ENCODE data around the gene SNCB. TPM values are rescaled to one million over a fixed set of nuclear protein-coding genes. Genes with fewer than 3 reads are reported as not detected.
A peak's percentile ranks its signal among the peaks of the same experiment; 100 is the strongest.

The SNCB gene
- total RNA-seq, 2 donors from 2014 or later = not detected

DNA sequence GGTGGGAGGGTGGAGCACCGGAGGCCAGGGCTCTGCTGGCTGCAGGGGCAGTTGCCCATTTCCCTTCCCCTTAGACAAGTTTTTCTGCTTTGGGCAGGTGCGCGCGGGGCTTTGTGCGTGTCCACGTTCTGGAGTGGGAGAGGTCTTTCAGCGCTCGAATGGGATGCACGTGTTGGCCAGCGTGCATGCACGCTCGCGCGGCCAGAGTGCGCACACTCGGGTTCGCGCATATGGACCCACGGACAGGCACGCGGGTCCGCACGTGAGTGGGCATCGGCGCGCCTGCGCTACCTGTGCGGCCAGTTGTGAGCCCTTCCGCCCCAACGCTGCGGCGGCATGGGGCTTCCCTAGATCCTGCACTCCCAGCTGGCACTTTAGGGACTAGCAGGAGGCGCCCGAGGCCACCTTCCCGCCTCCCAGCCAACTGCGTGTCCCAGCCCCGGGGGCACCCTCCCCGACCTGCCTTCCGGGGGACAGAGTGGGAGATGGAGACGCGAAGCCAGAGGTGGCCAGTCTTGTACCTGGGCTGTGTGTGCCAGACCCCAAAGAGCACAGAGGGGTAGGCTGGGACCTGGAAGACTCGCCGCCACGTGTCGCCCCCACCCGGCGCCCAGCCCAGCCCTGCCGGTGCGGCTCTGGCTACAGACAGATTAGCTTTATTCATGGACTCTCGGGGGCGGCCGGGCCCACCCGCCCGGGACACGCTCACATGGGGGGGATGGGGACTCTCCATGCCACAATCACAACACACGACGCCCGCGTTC is 10.6 kb downstream of the SNCB start:
- Histone ChIP-seq H3K36me3 (replicated peaks in 1 of 2; ENCODE audit: insufficient read depth in 1 of 2, low read depth in 2 of 2) (no peaks in the 10 kb centered on the region), H3K9me3 (no peaks in the 10 kb centered on the region), H3K4me1 (peaks cover 20% of the 10 kb centered on the region), H3K27me3 (peaks cover 0 to 23% of the 10 kb centered on the region in 2 donors), H3K27ac (no peak overlapping the region), H3K4me3 (no peak overlapping the region)
- intact Hi-C loops (cut with DNase I) = no loop called here
- DNase-seq (no peak), ATAC-seq (peak; percentile 20)
- 0 to 19% methylated on average over 4 to 49 of the region's 59 CpGs for WGBS, 2 donors
- TF ChIP-seq, protein P1, sequence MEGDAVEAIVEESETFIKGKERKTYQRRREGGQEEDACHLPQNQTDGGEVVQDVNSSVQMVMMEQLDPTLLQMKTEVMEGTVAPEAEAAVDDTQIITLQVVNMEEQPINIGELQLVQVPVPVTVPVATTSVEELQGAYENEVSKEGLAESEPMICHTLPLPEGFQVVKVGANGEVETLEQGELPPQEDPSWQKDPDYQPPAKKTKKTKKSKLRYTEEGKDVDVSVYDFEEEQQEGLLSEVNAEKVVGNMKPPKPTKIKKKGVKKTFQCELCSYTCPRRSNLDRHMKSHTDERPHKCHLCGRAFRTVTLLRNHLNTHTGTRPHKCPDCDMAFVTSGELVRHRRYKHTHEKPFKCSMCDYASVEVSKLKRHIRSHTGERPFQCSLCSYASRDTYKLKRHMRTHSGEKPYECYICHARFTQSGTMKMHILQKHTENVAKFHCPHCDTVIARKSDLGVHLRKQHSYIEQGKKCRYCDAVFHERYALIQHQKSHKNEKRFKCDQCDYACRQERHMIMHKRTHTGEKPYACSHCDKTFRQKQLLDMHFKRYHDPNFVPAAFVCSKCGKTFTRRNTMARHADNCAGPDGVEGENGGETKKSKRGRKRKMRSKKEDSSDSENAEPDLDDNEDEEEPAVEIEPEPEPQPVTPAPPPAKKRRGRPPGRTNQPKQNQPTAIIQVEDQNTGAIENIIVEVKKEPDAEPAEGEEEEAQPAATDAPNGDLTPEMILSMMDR (IDR thresholded peaks at IDR 0.05) = no peak
- TF ChIP-seq POLR2A (IDR thresholded peaks at IDR 0.05) = no peak

DNA sequence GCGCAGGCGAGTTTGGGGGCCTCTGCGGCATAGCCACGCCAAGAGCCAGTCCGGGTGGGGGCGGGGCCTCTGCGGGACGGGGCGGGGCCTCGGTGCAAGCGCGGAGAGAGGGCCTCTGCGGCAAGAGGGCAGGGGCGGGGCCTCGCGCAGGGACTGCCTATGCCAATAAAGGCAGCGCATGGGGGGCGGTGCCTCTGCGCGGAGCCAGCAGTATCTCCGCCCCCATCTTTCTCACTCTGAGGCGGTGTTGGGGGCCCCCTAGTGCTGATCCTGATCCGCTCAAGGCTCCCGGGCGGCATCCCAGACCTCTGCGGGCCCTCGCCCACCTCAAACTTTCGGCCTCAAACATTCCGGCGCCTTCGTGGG is 11.1 kb downstream of the SNCB start:
- H3K36me3 ChIP-seq (replicated peaks in 1 of 2; ENCODE audit: insufficient read depth in 1 of 2, low read depth in 2 of 2) = no peaks in the 10 kb centered on the region
- H3K27me3 ChIP-seq = peaks cover 0 to 23% of the 10 kb centered on the region in 2 donors
- no peak overlapping the region for H3K4me3 ChIP-seq

DNA sequence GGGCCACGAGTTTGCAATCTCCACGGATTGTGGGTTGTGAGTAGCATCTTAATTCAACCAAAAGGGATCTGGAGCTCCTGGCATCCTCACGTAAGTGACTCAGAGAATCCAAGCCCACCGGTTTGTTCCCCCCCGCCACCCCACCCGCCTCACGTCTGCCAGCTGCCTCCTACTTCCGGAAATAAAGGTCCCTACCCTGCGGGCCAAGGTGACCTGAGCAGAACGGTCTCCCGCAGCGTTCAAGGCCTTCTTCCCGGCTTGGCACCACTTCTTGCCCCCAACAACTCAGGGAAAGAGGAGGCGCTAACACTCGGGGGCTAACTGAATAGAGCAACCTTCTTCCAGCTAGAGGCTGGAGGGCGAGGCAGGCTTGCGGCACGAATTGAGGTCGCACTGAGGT is 11.6 kb downstream of the SNCB start:
- Histone ChIP-seq H3K27ac (no peak overlapping the region), H3K36me3 (replicated peaks in 1 of 2; ENCODE audit: insufficient read depth in 1 of 2, low read depth in 2 of 2) (no peaks in the 10 kb centered on the region), H3K4me1 (peaks cover 20% of the 10 kb centered on the region), H3K4me3 (no peak overlapping the region), H3K9me3 (no peaks in the 10 kb centered on the region), H3K27me3 (peaks cover 0 to 23% of the 10 kb centered on the region in 2 donors)
- ATAC-seq (no peak), DNase-seq (no peak)
- TF ChIP-seq POLR2A (IDR thresholded peaks at IDR 0.05) = no peak
- TF ChIP-seq, protein P1 (IDR thresholded peaks at IDR 0.05) = no peak
- intact Hi-C loops (cut with DNase I) = no loop called here
- 24 to 39% methylated on average over 17 to 19 of the region's 19 CpGs for WGBS, 2 donors

More for the DNA sequence above, 11.1 kb downstream of the SNCB start:
- intact Hi-C loops (cut with DNase I) = no loop called here
- TF ChIP-seq POLR2A (IDR thresholded peaks at IDR 0.05) = no peak
- TF ChIP-seq, protein P1 (IDR thresholded peaks at IDR 0.05) = no peak
- peak; percentile 43 to 71 (median 56) for DNase-seq
- Histone ChIP-seq H3K9me3 (no peaks in the 10 kb centered on the region), H3K4me1 (peaks cover 20% of the 10 kb centered on the region), H3K27ac (no peak overlapping the region)
- 3% methylated on average over 28 of the region's 31 CpGs; no CpG with 5 or more reads in 1 of the 2 donors for WGBS, 2 donors
- peak; percentile 54 for ATAC-seq

DNA sequence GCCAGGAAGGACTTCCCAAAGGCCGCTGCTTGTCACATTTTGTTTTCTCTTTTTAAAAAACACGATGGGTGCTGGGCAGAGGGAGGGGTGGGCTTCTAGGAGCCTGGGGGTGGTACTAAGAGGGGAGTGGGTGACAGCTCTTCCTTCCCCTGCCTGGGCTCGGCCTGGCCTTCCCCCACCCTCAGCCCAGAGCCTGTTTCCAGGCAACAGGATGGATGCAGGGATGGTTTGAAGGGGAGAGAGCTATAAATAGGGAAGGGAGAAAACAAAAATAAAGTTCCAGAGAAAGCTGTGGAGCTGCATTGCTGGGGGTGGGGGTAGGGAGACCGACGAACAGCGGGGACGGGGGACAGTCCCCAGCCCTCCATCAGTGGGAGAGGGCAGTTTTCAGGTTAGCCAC is 13.8 kb downstream of the SNCB start:
- intact Hi-C loops (cut with DNase I) = no loop called here
- peaks cover 0 to 23% of the 10 kb centered on the region in 2 donors for H3K27me3 ChIP-seq
- ATAC-seq (no peak), DNase-seq (no peak)
- no peak overlapping the region for H3K27ac ChIP-seq
- peaks cover 20% of the 10 kb centered on the region for H3K4me1 ChIP-seq
- no peaks in the 10 kb centered on the region for H3K9me3 ChIP-seq
- TF ChIP-seq, protein P1 (IDR thresholded peaks at IDR 0.05) = no peak
- TF ChIP-seq POLR2A (IDR thresholded peaks at IDR 0.05) = no peak
- 39 to 51% methylated on average over 7 of the region's 7 CpGs for WGBS, 2 donors
- H3K4me3 ChIP-seq = no peak overlapping the region
- H3K36me3 ChIP-seq (replicated peaks in 1 of 2; ENCODE audit: insufficient read depth in 1 of 2, low read depth in 2 of 2) = no peaks in the 10 kb centered on the region
